ENCODE measurements around the gene CDC42.

CDC42 gene

GRCh38 chr1:22038036-22038435 lies 14.5 kb upstream of the CDC42 start:
- DNase-seq: no peak

DNA sequence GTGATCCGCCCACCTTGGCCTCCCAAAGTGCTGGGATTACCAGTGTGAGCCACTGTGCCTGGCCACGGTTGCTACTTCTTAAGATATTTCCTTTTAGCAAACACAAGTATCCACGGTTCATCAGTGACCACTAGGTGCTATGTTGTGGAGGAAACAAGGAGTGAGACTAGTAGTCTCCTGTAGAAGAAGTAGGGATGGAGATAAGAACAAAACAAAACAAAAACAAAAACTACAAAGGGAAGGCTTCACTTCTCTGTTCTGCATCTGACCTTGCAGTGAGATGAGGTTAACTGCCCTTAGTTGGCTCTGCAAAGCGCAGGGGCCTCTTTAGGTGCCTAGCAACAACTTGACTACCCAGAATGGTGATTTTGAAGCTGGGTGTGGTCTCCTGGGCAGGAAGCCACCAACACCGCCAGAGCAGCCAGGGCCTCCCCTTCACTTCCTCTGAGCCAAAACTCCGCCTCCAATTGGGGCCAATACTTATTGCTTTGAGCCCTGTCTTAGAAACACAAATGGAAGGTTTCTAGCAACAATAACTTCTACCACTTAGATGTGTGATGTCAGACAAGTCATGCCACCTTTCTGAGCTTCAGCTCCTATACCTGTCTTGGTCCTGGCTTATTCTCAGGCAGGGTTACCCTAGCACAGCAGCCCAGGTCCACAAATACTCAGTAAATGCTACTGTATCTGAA lies 12.8 kb upstream of the CDC42 start:
- DNase-seq: peak; percentile 98

- DNase-seq: no peak
Measured at GRCh38 chr1:22040286-22040623, 12.3 kb upstream of the CDC42 start.

DNA sequence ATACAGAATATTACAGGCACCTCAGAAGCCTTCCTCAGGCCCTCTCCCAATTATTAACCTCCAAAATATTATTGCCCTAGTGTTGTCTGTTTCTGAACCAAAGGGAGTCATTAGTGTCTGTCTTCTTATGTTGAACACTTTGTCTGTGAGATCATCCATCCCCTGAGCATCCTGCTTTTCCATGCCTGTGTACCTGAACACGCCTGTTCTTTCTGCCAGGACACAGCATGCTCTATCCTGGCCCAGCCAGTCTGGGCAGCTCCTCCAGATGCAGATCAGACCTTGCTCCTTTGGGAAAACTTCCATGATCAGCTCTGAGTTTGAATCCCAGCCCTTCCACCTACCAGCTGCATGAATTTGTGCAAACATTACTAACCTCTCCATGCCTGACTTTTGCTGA lies 11.0 kb upstream of the CDC42 start:
- no peak for DNase-seq

DNA sequence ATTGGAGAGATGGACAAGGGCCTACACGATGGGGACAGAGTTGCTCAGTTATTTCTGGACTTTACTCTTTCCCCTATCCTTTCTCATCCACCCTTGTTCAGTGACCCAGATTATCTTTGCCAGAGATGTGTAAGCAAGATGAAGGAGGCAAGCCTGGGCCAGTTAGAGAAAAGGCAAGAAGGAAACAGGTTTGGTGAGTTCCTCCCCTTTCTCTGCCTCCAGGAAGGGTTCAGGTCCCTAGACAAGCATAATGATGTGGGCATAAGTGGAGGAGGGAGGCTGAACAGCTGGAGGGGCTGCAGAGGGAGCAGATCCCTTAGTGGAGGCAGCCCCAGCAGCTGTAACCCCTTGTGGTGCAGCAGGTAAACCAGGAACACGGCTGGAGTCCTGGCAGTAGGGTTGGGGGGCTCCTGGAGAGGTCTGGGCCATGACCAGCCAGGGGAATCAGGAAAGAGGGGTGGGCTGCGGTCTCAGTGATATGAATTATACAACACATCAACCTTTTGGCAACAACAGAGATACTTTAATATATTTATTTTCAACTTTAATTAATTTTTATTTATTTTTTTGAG lies 9.2 kb upstream of the CDC42 start:
- no peak for DNase-seq

DNA sequence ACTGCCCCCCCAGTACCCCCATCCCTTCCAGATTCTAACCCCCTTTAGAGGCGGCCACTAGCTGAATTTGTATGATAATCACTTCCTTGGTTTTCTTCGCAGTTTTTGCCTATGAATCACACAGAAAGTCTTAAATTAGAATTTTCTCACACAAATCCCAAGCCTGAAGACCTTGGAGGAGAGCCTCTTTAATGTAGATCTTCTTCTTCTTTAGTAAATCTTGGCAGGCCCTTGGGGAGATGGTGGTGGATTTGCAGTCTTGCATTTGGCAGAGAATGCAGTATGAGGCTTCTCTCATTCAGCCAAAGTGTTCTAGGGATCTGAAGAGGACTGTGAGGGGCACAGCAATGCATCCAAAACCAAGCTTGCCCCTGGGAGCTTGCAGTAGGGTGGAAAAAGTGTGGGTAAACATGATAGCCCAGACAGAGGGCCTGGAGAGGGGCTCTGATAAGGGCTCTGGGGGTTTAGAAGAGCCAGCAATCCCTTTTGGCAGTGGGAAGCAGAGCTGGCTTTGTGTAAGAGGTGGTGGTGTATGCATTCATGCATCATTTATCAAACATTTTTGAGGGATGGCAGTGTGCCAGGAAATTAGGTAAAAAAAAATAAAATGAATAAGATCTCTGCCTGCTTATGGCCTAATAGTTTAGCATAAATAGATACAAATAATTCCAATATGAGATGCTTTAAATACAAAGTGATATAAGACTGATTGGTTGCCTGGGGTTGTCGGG lies 7.7 kb upstream of the CDC42 start:
- DNase-seq: peak; percentile 61

GRCh38 chr1:22045604-22046228 lies 6.8 kb upstream of the CDC42 start:
- no peak for DNase-seq

- no peak for DNase-seq
Measured at GRCh38 chr1:22048351-22049192, 3.9 kb upstream of the CDC42 start.

- no peak for DNase-seq
Measured at GRCh38 chr1:22050330-22050729, 2.2 kb upstream of the CDC42 start.

DNA sequence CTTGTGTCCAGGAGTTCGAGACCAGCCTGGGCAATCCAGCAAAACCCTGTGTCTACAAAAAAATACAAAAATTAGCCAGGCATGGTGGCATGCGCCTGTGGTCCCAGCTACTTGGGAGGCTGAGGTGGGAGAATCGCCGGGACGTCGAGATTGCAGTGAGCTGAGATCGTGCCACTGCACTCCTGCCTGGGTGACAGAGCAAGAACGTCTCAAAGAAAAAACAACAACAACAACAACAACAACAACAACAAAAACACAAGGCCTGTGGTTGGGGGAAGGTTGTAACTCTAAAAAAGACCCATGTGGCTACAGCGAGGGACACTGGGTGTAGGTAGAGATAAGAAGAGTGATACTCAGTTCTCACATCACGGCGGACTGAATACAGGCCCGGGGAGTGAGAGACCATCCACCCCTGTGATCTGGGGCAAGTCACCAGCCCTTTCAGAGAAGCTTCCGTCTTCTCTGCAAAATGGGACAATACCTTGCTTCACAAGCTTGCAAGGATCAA lies 848 bp upstream of the CDC42 start:
- DNase-seq: peak; percentile 34

DNA sequence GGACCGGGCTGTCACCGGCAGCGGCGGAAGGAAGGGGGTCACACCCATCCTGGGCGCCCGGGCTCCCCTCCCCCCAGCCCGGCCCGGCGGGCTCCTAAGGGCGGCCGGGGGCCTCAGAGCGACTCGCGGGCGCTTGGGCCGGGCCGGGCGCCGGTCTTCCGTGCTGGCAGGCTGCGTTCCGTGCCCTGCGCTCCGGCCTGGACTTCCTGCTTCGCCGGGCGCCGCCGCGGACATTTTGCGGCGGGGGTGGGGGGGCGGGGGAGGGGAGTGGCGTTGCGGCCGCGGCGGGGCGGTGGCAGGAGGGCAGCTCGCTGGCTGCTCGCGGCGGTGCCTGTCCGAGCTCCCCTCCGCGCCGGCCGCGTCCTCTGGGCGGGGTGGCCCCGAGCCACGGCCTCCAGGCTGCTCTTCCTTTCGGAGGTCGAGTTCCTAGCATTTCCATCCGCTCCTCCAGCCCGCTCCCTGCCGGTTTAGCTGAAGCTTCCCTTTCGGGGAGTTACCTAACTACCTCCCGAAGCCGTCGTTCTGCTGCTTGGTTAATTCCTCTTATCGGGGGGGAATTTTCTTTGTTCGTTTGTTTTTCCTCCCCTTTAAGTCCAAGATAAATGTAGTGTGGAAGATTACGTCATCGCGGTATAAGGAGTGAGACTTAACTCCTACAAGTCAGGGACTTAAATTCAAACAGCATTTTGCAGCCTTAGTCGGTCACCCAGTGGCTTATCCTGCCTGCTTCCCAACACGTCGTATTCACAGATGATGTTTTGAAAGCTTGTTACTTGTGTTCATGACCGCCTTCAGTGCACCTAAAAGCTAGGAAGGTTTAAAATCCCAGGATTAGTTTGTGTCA lies 730 bp downstream of the CDC42 start:
- peak; percentile 84 for DNase-seq

GRCh38 chr1:22053861-22054770 lies 1.6 kb downstream of the CDC42 start:
- DNase-seq: peak; percentile 41

DNA sequence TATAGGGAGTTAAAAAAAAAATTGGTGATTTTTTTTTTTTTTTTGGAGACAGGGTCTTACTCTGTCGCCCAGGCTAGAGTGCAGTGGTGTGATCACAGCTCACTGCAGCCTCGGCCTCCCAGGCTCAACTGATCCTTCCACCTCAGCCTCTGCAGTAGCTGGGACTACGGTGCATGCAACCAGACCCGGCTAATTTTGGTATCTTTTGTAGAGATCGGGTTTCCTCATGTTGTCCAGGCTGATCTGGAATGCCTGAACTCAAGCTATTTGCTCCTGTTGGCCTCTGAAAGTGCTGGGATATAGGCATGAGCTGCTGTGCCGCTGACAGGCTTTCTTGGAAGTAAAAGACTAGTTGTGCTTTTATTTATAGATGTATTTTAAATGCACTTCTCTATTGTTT lies 3.0 kb downstream of the CDC42 start:
- no peak for DNase-seq

DNA sequence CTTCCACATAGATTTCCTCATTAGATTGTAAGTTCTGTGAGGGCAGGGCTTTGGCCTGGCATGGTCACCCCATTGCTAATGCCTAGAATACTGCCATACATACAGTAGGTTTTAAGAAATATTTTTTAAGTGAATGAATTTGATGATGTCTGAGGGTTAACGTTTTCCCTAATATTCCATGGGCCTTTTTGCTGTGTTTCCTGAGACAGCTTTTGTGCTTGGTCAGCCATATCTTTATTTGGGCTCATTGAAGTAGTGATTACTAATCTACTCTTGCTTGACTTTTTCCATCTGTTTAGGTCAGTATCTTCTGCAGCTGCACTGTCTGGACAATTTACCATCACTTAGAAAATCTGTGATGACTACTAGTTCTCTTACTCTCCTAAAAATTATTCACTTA lies 3.5 kb downstream of the CDC42 start:
- no peak for DNase-seq

- DNase-seq: no peak
Measured at GRCh38 chr1:22056936-22057335, 4.4 kb downstream of the CDC42 start.

DNA sequence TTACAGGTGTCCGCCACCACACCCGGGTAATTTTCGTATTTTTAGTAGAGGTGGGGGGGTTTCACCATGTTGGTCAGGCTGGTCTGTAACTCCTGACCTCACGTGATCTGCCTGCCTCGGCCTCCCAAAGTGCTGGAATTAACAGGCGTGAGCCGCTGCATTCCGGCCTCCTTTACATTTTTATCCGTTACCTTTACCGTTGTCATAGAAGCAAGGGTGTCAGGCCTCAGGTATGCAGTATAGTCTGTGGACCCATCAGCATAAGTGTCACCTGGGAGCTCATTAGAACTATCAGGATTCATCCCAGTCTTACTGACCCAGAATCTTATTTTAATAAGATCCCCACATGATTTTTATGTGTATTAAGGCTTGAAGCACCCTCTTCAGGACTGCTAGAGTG lies 5.4 kb downstream of the CDC42 start:
- DNase-seq: no peak

- no peak for DNase-seq
Measured at GRCh38 chr1:22064751-22065402, 12.4 kb downstream of the CDC42 start.

GRCh38 chr1:22071511-22071910 lies 19.0 kb downstream of the CDC42 start:
- peak; percentile 33 for DNase-seq

- peak; percentile 18 for DNase-seq
Measured at GRCh38 chr1:22074803-22075202, 22.3 kb downstream of the CDC42 start.

DNA sequence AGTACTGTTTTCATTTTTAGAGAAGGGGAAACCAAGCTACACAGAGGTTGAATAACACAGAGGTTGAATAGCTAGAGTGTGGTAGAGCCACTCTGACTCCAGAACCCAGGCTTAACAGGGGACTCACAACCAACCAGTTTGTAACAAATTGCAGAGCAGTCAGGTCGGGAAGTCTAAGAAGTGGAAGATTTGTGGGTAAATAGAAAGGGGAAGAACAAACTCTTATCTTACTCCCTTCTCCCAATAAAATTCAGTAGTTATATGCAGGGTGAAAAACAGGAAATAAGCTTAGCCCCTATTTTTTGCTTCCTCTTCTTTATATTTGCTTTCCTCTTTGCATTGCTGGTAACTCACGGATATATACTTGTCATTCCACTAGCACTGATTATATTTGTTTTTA lies 23.2 kb downstream of the CDC42 start:
- peak; percentile 50 for DNase-seq

All from hematopoietic multipotent progenitor cell treated with erythropoietin and hydrocortisone succinate and interleukin-3 and kit ligand, for 6 days (in vitro differentiated cells).